Mesenchymal stem cell (in vitro differentiated cells and primary cell): ENCODE data around the gene CELF4.

Experiments used
- DNase-seq: peaks from one replicate; pipeline ENCODE4 v3.0.0-alpha.2; 2013
- H2AFZ ChIP-seq: one replicate; pipeline ENCODE4 v1.6.1; 2013; ENCODE audit warnings: low read depth, mild to moderate bottlenecking, control low read depth, inconsistent platforms, low read length, moderate library complexity
- H2AK5ac ChIP-seq: 2 replicates; pipeline ENCODE4 v1.6.1; 2013; ENCODE audit warnings: low read length, moderate library complexity, mild to moderate bottlenecking, inconsistent platforms; ENCODE audit not compliant: severe bottlenecking
- H2BK120ac ChIP-seq: one replicate; pipeline ENCODE4 v1.6.1; 2013; ENCODE audit warnings: low read depth, mild to moderate bottlenecking, inconsistent platforms, low read length, moderate library complexity
- H2BK12ac ChIP-seq, 2 experiments: one replicate each; pipeline ENCODE4 v1.6.1; 2013; ENCODE audit warnings: inconsistent platforms in 2 of 2, low read length in 2 of 2, mild to moderate bottlenecking in 2 of 2, moderate library complexity in 2 of 2, control low read depth in 1 of 2
- H2BK15ac ChIP-seq: one replicate; pipeline ENCODE4 v1.6.1; 2013; ENCODE audit warnings: mild to moderate bottlenecking, low read depth, inconsistent platforms; ENCODE audit not compliant: poor library complexity, severe bottlenecking
- H2BK5ac ChIP-seq: 2 replicates; pipeline ENCODE4 v1.6.1; 2013; ENCODE audit warnings: low read depth, mild to moderate bottlenecking, low read length, control low read depth, inconsistent platforms; ENCODE audit not compliant: poor library complexity, severe bottlenecking
- H3K14ac ChIP-seq, 2 experiments: one replicate each; pipeline ENCODE4 v1.6.1; 2013; ENCODE audit warnings: inconsistent platforms in 2 of 2, low read length in 2 of 2, control low read depth in 1 of 2, mild to moderate bottlenecking in 1 of 2, moderate library complexity in 1 of 2
- H3K18ac ChIP-seq, 2 experiments: one replicate each; pipeline ENCODE4 v1.6.1; 2013; ENCODE audit warnings: inconsistent platforms in 2 of 2, low read length in 2 of 2, control low read depth in 1 of 2, low read depth in 1 of 2, mild to moderate bottlenecking in 1 of 2
- H3K23ac ChIP-seq, 2 experiments: one replicate each; pipeline ENCODE4 v1.6.1; 2013; ENCODE audit warnings: inconsistent platforms in 2 of 2, low read length in 2 of 2, mild to moderate bottlenecking in 2 of 2, moderate library complexity in 2 of 2, control low read depth in 1 of 2
- H3K27ac ChIP-seq: 2 replicates; pipeline ENCODE4 v1.5.1; 2013; ENCODE audit warnings: mild to moderate bottlenecking, moderate library complexity, low read length, control low read depth, inconsistent platforms; ENCODE audit not compliant: poor library complexity, severe bottlenecking
- H3K27me3 ChIP-seq, 2 experiments: 2 replicates each; pipeline versions ENCODE4 v1.6.1 to v1.7.0; 2013; ENCODE audit warnings: low read length in 2 of 2, mild to moderate bottlenecking in 2 of 2, moderate library complexity in 2 of 2, control low read depth in 1 of 2, inconsistent platforms in 1 of 2; ENCODE audit not compliant: control insufficient read depth in 1 of 2, insufficient read depth in 1 of 2
- H3K36me3 ChIP-seq, 2 experiments: 2 replicates each; pipeline versions ENCODE4 v1.6.1 to v1.7.0; 2013; ENCODE audit warnings: low read length in 2 of 2, control low read depth in 1 of 2, inconsistent platforms in 1 of 2, low read depth in 1 of 2, mild to moderate bottlenecking in 1 of 2; ENCODE audit not compliant: insufficient read depth in 2 of 2, control insufficient read depth in 1 of 2
- H3K4ac ChIP-seq, 2 experiments: one replicate each; pipeline ENCODE4 v1.6.1; 2013; ENCODE audit warnings: inconsistent platforms in 2 of 2, low read length in 2 of 2, mild to moderate bottlenecking in 2 of 2, moderate library complexity in 2 of 2, control low read depth in 1 of 2, low read depth in 1 of 2
- H3K4me1 ChIP-seq: 2 replicates; pipeline ENCODE4 v1.6.1; 2013; ENCODE audit warnings: low read depth, low read length, control low read depth; ENCODE audit not compliant: control insufficient read depth, insufficient read depth
- H3K4me2 ChIP-seq: 2 replicates; pipeline ENCODE4 v1.6.1; 2013; ENCODE audit warnings: low read length, mild to moderate bottlenecking, inconsistent platforms; ENCODE audit not compliant: poor library complexity, severe bottlenecking
- H3K4me3 ChIP-seq, 2 experiments: 2 replicates each; pipeline versions ENCODE4 v1.5.1 to v1.7.0; 2013; ENCODE audit warnings: low read length in 2 of 2, mild to moderate bottlenecking in 2 of 2, control low read depth in 1 of 2, low read depth in 1 of 2; ENCODE audit not compliant: insufficient read depth in 1 of 2
- H3K79me1 ChIP-seq: replicated peaks from 2 replicates; pipeline ENCODE4 v1.6.1; 2013; ENCODE audit warnings: mild to moderate bottlenecking, control low read depth, low read length, inconsistent platforms; ENCODE audit not compliant: poor library complexity, severe bottlenecking
- H3K9ac ChIP-seq: 2 replicates; pipeline ENCODE4 v1.7.0; 2013; ENCODE audit warnings: mild to moderate bottlenecking, low read length, moderate library complexity
- H3K9me3 ChIP-seq: 2 replicates; pipeline ENCODE4 v1.7.0; 2013; ENCODE audit warnings: mild to moderate bottlenecking, low read length; ENCODE audit not compliant: control insufficient read depth
- H4K8ac ChIP-seq: one replicate; pipeline ENCODE4 v1.6.1; 2013; ENCODE audit warnings: inconsistent platforms, mild to moderate bottlenecking, low read length, moderate library complexity
- H4K91ac ChIP-seq: one replicate; pipeline ENCODE4 v1.6.1; 2013; ENCODE audit warnings: mild to moderate bottlenecking, low read length, inconsistent platforms
- WGBS: methylation state at CpG from one replicate; pipeline ENCODE4 v1.1.7; 2013; ENCODE audit warnings: mixed read lengths; 5-methylcytosine and 5-hydroxymethylcytosine counted together

Gene CELF4

DNA sequence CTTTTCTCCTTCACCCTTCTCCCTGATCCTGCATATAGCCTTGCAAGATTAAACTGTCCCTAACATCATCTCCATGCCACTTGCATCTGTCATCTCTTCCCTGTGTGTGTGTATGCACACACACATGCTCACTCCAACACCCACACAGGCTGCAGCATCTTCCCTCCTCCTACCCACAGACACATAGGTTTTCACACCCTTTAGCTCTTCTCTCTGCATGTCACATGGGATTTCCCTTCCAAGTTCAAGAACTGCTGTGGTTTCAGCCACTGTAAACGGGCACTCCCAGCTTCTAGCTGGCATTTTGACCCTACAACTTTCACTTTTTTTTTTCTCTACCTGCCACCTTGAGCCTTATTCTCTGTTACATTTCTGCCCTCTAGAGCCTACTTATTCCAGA, 6.4 kb downstream of the CELF4 start:
- Histone ChIP-seq H3K9ac (no peak overlapping the region), H3K79me1 (no peaks in the 10 kb centered on the region), H3K4ac (no peak overlapping the region), H3K27ac (no peak overlapping the region), H3K4me2 (no peak overlapping the region), H2AK5ac (no peak overlapping the region), H3K18ac (no peak overlapping the region), H3K9me3 (no peaks in the 10 kb centered on the region), H3K4me3 (no peak overlapping the region), H3K23ac (no peak overlapping the region), H2BK5ac (no peak overlapping the region), H2AFZ (no peak overlapping the region), H2BK120ac (no peak overlapping the region), H2BK12ac (no peak overlapping the region), H3K14ac (no peak overlapping the region), H3K36me3 (no peaks in the 10 kb centered on the region), H2BK15ac (no peak overlapping the region), H3K4me1 (no peaks in the 10 kb centered on the region), H3K27me3 (peaks cover 22 to 58% of the 10 kb centered on the region in 2 experiments), H4K8ac (no peak overlapping the region), H4K91ac (no peak overlapping the region)
- no peak for DNase-seq
- 28% methylated on average over 1 of the region's 1 CpG for WGBS

DNA sequence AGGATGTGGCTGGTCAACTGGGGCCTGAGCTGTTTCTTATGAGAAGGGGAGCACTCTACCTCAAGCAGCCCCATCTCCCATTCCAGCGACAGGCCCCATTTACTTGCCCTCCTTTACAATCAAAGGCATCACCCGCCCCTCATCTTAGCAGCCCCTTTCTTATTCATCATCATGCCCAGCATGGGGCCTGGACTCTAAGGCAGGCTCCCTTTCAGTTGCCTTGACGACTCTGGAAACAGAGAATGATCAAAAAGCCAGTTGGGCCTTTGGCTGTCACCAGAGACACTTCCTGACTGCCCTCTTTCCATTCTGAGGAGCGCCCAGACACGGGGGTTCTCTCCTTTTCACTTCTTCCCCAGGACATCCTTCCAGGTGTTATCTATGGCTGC, 11.2 kb downstream of the CELF4 start:
- Histone ChIP-seq H4K91ac (no peak overlapping the region), H3K4ac (no peak overlapping the region), H2AFZ (no peak overlapping the region), H3K14ac (no peak overlapping the region), H3K4me1 (no peaks in the 10 kb centered on the region), H3K4me3 (no peak overlapping the region), H3K79me1 (no peaks in the 10 kb centered on the region), H2BK120ac (no peak overlapping the region), H3K27me3 (peaks cover 17 to 36% of the 10 kb centered on the region in 2 experiments), H2BK15ac (no peak overlapping the region), H2AK5ac (no peak overlapping the region), H3K9me3 (no peaks in the 10 kb centered on the region), H4K8ac (no peak overlapping the region), H3K27ac (no peak overlapping the region), H3K23ac (no peak overlapping the region), H3K18ac (no peak overlapping the region), H3K9ac (no peak overlapping the region), H2BK5ac (no peak overlapping the region), H3K4me2 (no peak overlapping the region), H3K36me3 (no peaks in the 10 kb centered on the region), H2BK12ac (no peak overlapping the region)
- WGBS = 12% methylated on average over 3 of the region's 5 CpGs
- DNase-seq = no peak

DNA sequence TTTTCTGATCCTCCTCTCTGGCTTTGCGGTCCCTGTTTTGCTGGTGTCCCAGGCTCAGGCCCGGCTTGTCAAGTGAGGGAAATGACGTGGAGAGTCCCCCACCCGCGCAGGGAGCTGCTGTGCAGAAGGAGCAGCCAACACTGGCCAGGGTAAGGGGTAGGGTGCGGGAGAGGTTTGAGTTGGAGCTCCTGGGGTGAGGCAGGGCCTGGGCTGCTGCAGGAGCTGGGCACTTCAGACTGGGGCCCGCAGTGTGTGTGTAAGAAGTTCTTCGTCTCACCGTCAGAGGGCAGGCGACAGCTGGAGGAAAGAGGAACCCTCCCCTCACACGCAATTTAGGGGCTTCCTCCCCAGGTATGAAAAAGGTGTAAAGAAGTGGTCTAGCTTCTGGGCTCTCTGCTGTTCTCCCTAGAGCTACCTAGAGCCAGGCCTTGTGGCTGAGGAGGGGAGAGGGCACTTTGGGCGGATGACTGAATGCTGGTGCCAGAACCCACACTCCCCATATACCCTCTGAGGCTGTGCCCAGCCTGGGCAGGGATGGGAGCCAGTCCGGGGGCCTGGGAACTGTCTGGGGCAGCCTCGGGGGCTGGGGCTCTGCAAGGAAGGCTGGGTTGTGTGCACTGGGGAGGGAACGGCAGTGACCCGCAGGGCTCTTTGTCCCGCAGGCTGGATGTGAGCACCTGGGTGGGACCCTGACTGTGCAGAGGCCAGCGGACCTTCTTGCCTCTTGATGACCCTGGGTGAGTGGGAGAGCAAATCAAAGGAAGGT, 11.8 kb downstream of the CELF4 start:
- Histone ChIP-seq H3K79me1 (no peaks in the 10 kb centered on the region), H3K14ac (no peak overlapping the region), H3K4me2 (no peak overlapping the region), H3K23ac (no peak overlapping the region), H2BK15ac (no peak overlapping the region), H3K4ac (no peak overlapping the region), H3K4me1 (no peaks in the 10 kb centered on the region), H3K27me3 (peaks cover 17 to 42% of the 10 kb centered on the region in 2 experiments), H4K91ac (no peak overlapping the region), H3K27ac (no peak overlapping the region), H2BK12ac (no peak overlapping the region), H2AFZ (no peak overlapping the region), H2BK5ac (no peak overlapping the region), H2BK120ac (no peak overlapping the region), H3K9ac (no peak overlapping the region), H3K9me3 (no peaks in the 10 kb centered on the region), H3K36me3 (no peaks in the 10 kb centered on the region), H3K18ac (no peak overlapping the region), H4K8ac (no peak overlapping the region), H2AK5ac (no peak overlapping the region), H3K4me3 (no peak overlapping the region)
- 41% methylated on average over 11 of the region's 18 CpGs for WGBS
- no peak for DNase-seq

DNA sequence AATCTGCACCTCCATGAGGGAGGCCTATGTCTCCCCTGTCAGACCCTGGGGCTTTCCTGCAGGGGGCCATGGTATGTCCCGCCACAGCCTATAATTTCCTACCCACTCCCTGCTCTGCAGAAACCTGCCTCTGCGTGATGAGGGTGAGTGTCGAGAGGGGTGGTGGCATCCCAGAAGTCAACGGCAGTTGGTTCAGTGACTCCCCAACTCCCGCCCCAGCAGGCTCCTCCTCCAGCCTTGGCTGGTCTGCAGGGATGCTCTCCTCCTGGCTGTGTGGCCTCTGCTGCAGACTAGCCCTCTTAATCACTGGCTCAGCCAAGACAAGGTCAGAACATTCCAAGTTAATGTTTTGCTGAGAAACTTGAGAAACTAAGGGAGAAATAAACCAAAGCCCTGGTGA, 13.3 kb downstream of the CELF4 start:
- H3K23ac ChIP-seq = no peak overlapping the region
- H3K9me3 ChIP-seq = no peaks in the 10 kb centered on the region
- H2BK12ac ChIP-seq = no peak overlapping the region
- H3K36me3 ChIP-seq = no peaks in the 10 kb centered on the region
- no peak overlapping the region for H3K4ac ChIP-seq
- no peak overlapping the region for H4K91ac ChIP-seq
- no peak for DNase-seq
- no peak overlapping the region for H2BK5ac ChIP-seq
- no peak overlapping the region for H2AFZ ChIP-seq
- H4K8ac ChIP-seq = no peak overlapping the region
- WGBS = 58% methylated on average over 4 of the region's 5 CpGs
- H3K18ac ChIP-seq = no peak overlapping the region
- H3K27ac ChIP-seq = no peak overlapping the region
- H2AK5ac ChIP-seq = no peak overlapping the region
- no peaks in the 10 kb centered on the region for H3K4me1 ChIP-seq
- no peak overlapping the region for H3K4me2 ChIP-seq
- peaks cover 17 to 54% of the 10 kb centered on the region in 2 experiments for H3K27me3 ChIP-seq
- no peak overlapping the region for H2BK15ac ChIP-seq
- H2BK120ac ChIP-seq = no peak overlapping the region
- H3K14ac ChIP-seq = no peak overlapping the region
- H3K79me1 ChIP-seq = no peaks in the 10 kb centered on the region
- H3K4me3 ChIP-seq = no peak overlapping the region
- H3K9ac ChIP-seq = no peak overlapping the region
